ELR (cell line): ENCODE data around the gene P4HA1.
A peak's percentile ranks its signal among the peaks of the same experiment; 100 is the strongest.
"Not testable (repeated sequence)": the region's sequence is repeated elsewhere in the genome, so short reads cannot be mapped to it uniquely, and the experiment has no call there.

ENCODE experiments used
- DNase-seq: peaks from one replicate; pipeline ENCODE4 v3.0.0-alpha.2; 2015; ENCODE audit warnings: low read depth

Gene P4HA1

DNA sequence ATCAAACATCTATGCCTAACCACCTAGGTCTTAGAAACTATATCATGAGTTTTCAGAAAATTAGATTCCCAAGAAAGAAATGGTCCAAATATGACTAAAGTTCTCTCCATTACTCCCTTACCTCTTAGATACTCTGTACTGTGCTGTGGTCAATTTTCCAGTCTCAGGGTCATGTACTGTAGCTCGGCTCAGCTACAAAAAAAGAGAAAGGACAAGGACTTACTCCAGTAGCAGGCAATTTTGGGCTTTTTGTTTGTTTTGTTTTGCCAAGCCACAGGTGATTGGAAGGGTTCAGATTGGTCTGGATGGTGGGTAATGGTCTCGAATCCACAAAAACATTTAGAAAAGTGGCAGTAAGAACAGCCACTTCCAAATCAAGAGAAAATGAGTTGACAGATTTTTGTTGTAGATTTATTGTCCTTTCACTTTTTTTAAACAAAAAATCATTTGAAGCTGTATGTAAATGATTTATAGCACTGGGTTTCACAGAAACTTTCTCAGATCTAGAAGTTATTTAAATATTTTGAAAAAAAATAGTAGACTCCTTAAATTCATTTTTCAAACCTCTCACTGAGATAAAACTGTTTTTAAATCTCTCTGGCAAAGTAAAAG lies 52.8 kb downstream of the P4HA1 start:
- peak; percentile 8 for DNase-seq

DNA sequence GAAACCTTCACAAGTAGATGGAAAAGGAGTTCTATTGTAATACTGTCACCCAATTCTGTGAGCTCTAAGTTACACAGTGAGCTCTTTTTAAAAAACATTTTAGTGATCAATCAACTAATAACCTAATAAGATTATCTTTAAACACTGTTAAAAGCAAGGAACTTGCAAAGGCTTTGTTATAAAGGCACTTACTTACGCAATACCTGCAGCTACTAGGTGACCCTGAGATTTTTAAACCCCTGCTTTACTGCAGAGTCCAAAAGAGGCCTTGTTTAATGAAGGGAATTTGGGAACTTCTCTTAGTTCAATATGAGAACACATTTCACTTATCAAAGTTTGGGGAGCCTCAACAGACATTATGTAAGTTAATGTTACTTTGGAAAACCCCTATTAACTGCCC lies 53.3 kb downstream of the P4HA1 start:
- DNase-seq, result no peak

DNA sequence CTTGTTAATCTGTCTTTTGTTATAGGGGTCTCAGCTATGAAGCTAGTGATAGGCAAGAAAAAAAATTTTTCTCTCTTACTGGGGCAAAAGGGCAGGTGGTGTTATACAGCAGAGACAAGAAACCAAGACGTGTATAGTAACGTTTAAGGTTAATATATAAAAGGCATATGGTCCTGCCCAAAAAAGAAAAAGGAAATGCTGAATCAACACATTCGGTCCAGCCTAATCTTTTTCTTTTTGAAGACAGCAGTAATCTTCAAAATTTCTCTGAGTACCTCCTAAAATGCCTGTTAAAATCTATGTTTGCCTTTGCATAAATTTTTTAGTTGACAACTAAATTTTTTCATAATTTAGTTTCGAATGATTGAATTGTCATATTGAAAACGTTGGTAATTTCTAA lies 54.5 kb downstream of the P4HA1 start:
- no peak for DNase-seq

DNA sequence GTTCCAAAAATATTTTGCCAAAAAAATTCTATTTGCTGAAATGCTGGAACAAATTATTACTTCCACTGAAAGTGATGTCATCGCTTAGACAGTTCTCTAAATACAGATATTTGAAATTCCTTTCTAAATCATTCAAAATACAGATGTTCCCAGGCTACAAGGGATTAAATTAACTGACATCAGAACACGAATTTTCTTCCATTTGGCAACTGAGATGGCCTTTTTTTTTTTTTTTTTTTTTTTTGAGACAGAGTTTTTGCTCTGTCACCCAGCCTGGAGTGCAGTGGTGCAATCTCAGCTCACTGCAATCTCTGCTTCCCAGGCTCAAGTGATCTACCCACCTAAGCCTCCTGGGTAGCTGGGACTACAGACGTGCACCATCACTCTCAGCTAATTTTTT lies 57.0 kb downstream of the P4HA1 start:
- DNase-seq, result peak; percentile 53

DNA sequence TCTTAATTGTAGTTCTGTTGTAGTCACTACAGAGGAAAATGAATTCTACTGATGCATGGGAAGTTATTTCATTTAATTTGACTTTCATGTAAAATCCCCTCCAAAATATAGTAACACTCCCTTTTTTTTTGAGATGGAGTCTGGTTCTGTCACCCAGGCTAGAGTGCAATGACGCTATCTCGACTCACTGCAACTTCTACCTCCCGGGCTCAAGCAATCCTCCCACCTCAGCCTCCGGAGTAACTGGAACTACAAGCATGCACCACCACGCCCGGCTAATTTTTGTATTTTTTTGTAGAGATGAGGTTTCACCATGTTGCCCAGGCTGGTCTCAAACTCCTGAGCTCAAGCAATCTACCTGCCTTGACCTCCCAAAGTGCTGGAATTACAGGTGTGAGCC lies 60.4 kb downstream of the P4HA1 start:
- DNase-seq, result not testable (repeated sequence)

DNA sequence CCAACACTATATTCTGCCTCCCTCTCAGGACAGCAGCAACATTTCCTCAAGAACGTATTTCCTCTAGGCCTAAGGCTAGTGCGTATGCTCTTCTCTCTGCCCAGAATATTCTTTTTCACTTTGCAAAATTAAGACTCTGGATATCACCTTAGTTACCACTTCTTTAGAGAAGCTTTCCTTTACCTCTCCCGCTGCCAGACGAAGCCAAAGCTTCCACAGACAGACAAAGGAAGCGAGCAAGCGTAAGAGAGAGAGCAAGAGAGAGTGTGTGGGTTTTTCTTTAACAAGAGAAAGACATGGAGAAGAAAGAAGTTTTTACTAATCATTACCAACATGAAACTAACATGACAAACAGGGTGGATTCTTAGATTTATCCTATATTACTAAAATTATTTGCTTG lies 64.1 kb downstream of the P4HA1 start:
- no peak for DNase-seq

DNA sequence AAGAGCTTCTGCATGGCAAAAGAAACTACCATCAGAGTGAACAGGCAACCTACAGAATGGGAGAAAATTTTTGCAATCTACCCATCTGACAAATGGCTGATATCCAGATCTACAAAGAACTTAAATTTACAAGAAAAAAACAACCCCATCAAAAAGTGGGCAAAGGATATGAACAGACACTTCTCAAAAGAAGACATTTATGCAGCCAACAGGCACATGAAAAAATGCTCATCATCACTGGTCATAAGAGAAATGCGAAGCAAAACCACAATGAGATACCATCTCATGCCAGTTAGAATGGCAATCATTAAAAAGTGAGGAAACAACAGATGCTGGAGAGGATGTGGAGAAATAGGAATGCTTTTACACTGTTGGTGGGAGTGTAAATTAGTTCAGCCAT lies 70.0 kb downstream of the P4HA1 start:
- DNase-seq, result not testable (repeated sequence)

DNA sequence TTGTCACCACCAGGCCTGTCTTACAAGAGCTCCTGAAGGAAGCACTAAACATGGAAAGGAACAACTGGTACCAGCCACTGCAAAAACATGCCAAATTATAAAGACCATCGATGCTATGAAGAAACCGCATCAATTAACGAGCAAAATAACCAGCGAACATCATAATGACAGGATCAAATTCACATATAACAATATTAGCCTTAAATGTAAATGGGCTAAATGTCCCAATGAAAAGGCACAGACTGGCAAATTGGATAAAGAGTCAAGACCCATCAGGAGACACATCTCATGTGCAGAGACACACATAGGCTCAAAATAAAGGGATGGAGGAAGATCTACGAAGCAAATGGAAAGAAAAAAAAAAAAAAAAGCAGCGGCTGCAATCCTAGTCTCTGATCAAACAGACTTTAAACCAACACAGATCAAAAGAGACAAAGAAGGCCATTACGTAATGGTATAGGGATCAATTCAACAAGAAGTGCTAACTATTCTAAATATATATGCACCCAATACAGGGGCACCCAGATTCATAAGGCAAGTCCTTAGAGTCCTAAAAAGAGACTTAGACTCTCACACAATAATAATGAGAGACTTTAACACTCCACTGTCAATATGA lies 73.1 kb downstream of the P4HA1 start:
- not testable (repeated sequence) for DNase-seq

DNA sequence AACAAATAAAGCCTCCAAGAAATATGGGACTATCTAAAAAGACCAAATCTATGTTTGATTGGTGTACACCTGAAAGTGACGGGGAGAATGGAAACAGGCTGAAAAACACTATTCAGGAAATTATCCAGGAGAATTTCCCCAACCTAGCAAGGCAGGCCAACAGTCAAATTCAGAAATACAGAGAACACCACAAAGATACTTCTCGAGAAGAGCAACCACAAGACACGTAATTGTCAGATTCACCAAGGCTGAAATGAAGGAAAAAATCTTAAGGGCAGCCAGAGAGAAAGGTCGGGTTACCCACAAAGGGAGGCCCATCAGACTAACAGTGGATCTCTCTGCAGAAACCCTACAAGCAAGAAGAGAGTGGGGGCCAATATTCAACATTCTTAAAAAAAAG lies 73.7 kb downstream of the P4HA1 start:
- not testable (repeated sequence) for DNase-seq

DNA sequence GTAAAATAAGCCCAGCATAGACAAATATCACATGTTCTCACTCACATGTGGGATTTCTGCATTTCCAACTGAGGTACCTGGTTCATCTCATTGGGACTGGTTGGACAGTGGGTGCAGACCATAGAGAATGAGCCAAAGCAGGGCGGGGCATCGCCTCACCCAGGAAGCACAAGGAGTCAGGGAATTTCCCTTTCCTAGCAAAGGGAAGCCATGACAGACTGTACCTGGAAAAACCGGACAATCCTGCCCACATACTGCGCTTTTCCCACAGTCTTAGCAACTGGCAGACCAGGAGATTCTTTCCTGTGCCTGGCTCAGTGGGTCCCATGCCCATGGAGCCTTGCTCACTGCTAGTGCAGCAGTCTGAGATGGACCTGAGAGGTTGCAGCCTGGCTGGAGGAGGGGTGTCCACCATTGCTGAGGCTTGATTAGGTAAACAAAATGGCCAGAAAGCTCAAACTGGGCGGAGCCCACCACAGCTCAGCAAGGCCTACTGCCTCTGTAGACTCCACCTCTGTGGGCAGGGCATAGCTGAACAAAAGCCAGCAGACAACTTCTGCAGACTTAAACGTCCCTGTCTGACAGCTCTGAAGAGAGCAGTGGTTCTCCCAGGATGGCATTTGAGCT lies 75.0 kb downstream of the P4HA1 start:
- not testable (repeated sequence) for DNase-seq

DNA sequence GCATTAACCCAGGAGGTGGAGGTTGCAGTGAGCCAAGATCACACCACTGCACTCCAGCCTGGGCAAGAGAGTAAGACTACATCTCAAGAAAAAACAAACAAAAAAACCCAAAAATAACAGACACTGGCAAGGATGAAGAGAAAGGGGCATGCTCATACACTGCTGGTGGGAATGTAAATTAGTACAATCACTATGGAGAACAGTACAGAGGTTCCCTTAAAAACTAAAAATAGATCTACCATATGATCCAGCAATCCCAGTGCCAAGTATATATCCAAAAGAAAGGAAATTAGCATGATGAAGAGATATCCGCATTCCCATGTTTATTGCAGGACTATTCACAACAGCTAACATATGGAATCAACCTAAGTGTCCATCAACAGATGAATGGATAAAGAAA lies 75.6 kb downstream of the P4HA1 start:
- DNase-seq, result no peak

DNA sequence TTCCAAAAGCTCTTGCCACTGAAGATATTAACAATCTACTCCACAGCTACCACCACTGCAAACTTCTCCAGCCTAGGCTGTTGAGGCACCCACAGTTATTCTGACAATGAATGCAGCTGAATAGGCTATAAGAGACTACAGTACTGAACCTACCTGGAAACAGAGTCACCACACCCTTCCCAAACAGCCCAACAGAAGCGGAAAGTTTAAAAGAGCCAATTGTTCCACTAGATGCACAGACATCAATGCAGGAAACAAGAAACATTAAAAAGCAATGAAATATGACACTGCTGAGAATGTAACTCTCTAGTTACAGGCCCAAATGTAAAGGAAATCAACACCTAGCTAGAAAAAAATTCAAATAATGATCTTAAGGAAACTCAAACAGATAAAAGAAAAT lies 77.6 kb downstream of the P4HA1 start:
- no peak for DNase-seq

DNA sequence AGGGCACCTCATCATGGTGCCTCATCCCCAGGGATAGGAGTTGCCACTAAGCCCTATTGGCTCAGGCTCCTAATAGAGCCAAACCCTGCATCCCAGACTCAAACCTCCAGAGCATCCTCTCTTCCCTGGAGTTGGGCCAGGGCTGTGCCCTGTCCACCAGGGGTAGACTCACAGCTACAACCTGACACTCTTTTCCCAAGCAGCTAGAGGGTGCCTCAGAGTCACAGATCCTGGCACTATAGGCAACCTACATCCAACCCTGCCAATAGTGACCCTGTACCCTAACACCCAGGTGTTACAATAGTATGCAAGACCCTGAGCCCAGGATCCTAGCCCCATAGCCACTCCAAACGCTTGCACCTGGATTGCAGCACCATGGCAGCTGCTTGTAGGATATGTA lies 78.0 kb downstream of the P4HA1 start:
- no peak for DNase-seq

DNA sequence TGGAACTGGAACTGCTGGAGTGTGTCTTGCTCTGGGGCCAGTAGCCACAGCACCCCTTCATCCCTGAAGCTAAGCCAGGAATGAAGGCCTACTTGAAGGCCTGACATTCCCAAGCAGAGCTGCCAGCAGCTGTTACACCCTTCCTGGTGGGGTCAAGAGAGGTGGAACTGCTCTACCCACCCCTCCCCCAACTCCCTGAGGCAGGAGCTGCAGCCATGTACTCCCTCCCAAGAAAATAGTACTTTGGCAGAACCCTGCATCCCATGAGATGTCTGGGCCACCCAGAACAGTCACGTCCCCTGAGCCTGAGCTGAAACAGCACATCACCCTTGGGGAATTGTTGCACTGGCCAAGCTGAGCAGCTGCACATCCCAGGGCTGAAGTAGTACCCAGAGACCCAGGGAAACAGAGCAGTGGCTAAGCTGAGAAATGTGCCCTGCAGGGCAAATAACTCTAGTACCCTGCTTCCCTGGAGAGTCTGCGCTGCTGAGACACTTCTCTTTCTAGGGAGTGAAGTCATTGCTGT lies 78.6 kb downstream of the P4HA1 start:
- DNase-seq, result no peak

DNA sequence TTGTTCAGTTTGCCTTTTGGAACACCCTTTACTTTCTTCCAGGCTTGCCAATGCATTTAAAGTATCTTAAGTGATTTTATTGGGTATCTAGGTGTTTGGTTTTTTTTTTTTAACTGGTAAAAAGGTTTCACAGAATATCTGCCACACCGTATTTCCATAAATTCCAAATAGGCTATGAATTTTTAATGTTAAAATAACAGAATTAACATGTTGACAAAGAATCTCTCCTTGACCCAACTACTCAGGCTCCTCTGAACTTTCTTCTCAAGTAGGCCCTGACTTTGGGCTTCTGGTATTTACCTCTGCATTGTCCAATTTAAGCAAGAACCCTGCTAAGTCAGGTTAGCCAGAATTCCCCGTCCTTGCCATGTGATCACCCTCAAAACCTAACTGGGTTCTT lies 80.9 kb downstream of the P4HA1 start:
- no peak for DNase-seq

DNA sequence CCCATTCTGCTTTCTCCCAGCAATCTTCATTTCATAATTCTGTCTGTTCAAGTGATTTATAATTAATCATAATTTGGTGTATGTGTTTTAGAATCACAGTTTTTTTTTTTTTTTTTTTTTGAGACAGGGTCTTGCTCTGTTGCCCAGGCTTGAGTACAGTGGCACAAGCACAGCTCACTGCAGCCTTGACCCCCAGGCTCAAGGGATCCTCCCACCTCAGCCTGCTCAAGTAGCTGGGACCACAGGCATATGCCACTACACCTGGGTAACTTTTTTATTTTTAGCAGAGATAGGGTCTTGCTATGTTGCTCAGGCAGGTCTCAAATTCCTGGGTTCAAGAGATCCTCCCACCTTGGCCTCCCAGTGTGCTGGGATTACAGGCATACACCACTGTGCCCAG lies 92.8 kb downstream of the P4HA1 start:
- no peak for DNase-seq

DNA sequence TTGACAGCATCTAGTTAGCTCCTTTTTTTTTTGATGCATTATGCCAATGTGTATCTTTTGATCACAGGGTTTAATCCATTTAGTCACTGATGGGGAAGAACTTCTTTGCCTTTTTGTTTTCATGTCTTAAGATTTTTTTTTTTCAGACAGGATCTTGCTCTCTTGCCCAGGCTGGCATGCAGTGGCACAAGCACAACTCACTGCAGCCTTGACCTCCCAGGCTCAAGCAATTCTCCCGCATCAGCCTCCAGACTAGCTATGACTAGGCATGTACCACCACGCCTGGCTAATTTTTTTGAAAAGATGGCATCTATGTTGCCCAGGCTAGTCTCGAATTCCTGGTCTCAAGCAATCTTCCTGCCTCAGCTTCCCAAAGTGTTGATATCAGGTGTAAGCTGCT lies 95.7 kb downstream of the P4HA1 start:
- DNase-seq, result no peak

DNA sequence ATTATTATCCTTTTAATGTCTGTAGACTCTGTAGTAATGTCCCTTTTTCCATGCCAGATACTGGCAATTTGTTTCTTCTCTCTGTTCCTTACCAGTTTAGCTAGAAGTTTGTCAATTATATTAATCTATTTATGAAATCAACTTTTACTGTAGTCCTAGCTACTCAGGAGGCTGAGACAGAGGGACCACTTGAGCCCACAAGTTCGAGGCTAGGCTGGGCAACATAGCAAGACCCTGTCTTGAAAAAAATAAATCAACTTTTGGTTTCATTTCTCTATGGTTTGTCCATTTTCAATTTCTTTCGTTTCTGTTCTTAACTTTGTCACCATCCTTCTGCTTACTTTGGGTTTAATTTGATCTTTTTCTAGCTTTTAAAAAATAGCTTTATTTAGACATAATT lies 99.6 kb downstream of the P4HA1 start:
- DNase-seq, result no peak

DNA sequence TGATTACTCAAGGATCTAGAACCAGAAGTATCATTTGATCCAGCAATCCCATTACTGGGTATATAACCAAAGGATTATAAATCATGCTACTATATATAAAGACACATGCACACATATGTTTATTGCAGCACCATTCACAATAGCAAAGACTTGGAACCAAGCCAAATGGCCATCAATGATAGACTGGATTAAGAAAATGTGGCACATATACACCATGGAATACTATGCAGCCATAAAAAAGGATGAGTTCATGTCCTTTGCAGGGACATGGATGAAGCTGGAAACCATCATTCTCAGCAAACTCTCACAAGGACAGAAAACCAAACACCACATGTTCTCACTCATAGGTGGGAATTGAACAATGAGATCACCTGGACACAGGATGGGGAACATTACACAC lies 101.2 kb downstream of the P4HA1 start:
- not testable (repeated sequence) for DNase-seq

DNA sequence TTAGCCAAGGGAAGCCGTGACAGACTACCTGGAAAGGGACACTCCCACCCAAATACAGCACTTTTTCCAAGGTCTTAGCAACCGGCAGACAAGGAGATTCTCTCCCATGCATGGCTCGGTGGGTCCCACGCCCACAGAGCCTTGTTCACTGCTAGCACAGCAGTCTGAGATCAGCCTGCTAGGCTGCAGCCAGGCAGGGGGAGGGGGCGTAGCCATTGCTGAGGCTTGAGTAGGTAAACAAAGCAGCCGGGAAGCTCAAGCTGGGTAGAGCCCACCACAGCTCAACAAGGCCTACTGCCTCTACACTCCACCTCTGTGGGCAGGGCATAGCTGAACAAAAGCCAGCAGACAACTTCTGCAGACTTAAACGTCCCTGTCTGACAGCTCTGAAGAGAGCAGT lies 106.9 kb downstream of the P4HA1 start:
- DNase-seq, result not testable (repeated sequence)

DNA sequence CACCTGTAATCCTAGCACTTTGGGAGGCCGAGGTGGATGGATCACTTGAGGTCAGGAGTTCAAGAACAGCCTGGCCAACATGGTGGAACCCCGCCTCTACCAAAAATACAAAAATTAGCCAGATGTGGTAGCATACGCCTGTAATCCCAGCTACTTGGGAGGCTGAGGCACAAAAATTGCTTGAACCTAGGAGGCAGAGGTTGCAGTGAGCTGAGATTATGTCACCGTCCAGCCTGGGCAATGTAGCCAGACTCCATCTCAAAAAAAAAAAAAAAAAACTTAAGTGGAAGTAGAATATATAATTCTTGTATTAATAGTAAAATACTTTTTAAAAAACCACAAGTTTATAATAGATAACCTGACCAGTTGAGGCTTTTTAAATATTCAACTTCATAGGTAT lies 112.0 kb downstream of the P4HA1 start:
- DNase-seq, result not testable (repeated sequence)

DNA sequence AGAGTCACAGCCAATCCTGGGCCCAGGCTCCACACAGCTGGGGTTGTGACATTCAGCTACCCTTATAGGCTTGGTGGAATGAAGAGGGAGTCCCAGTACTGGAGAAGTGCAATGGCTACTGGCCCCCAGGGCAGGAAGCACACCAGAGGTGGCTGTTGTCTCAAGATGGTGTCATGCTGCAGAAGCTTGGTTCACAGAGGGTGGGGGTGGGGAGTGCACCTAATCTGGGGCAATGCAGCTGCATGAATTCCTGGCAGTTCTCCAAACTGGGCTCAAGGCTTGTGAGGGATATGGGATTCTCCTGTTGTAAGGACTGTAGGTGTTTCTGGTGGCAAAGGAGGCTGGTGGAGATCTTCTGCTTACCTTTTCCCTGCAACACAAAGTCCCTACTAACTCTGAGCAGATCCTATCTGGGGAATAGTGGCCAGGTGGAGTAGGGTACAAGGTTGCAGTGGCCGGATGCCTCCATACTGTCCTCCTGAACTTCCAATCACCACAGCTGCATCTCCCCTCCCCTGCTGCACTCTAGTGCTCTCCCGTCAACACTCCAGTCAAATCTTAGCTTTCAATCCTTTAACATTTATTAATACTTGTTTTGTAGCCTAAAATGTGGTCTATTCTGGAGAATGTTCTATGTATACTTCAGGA lies 114.7 kb downstream of the P4HA1 start:
- no peak for DNase-seq
